Subcutaneous abdominal adipose tissue (tissue), 5 donors: ENCODE measurements around the gene NELL1.

Source experiments
- H3K27ac ChIP-seq: one replicate; pipeline ENCODE4 v1.7.0; 2013; ENCODE audit warnings: low read depth, mild to moderate bottlenecking, inconsistent platforms, low read length, moderate library complexity
- H3K27me3 ChIP-seq, 5 donors: one replicate each; pipeline ENCODE4 v1.7.0; 2013; ENCODE audit warnings: low read length in 5 of 5, inconsistent platforms in 1 of 5; ENCODE audit not compliant: control insufficient read depth in 5 of 5, insufficient read depth in 4 of 5
- H3K36me3 ChIP-seq, 5 donors: one replicate each; pipeline ENCODE4 v1.7.0; 2013; ENCODE audit warnings: low read length in 5 of 5; ENCODE audit not compliant: control insufficient read depth in 5 of 5, insufficient read depth in 5 of 5
- H3K4me1 ChIP-seq, 5 donors: one replicate each; pipeline ENCODE4 v1.7.0; 2013; ENCODE audit warnings: low read length in 5 of 5, mild to moderate bottlenecking in 3 of 5, moderate library complexity in 1 of 5; ENCODE audit not compliant: control insufficient read depth in 5 of 5, insufficient read depth in 5 of 5
- H3K4me3 ChIP-seq, 5 donors: one replicate each; pipeline ENCODE4 v1.7.0; 2013; ENCODE audit warnings: low read length in 5 of 5, low read depth in 1 of 5
- H3K9ac ChIP-seq, 5 donors: one replicate each; pipeline ENCODE4 v1.7.0; 2013; ENCODE audit warnings: low read length in 5 of 5, mild to moderate bottlenecking in 4 of 5, moderate library complexity in 3 of 5
- H3K9me3 ChIP-seq, 5 donors: one replicate each; pipeline ENCODE4 v1.7.0; 2013; ENCODE audit warnings: low read length in 5 of 5; ENCODE audit not compliant: control insufficient read depth in 5 of 5
- donor health status: healthy.
- donor health status: healthy.
- donor health status: healthy.
- donor health status: healthy.
- donor health status: healthy.

The NELL1 gene

GRCh38 chr11:21289686-21290085 is 620.3 kb downstream of the NELL1 start:
- Histone ChIP-seq H3K27me3 (peaks cover 0 to 3% (median 0%) of the 10 kb centered on the region in 5 donors), H3K36me3 (no peaks in the 10 kb centered on the region), H3K4me3 (no peak overlapping the region), H3K4me1 (no peaks in the 10 kb centered on the region), H3K9ac (no peak overlapping the region), H3K9me3 (peaks cover 0 to 13% (median 0%) of the 10 kb centered on the region in 5 donors), H3K27ac (no peak overlapping the region)

GRCh38 chr11:21295508-21295907 is 626.1 kb downstream of the NELL1 start:
- no peak overlapping the region for H3K4me3 ChIP-seq
- no peak overlapping the region for H3K9ac ChIP-seq
- peaks cover 0 to 10% (median 0%) of the 10 kb centered on the region in 5 donors for H3K9me3 ChIP-seq
- H3K27ac ChIP-seq = no peak overlapping the region
- no peaks in the 10 kb centered on the region for H3K36me3 ChIP-seq
- H3K27me3 ChIP-seq = no peaks in the 10 kb centered on the region
- no peaks in the 10 kb centered on the region for H3K4me1 ChIP-seq

DNA sequence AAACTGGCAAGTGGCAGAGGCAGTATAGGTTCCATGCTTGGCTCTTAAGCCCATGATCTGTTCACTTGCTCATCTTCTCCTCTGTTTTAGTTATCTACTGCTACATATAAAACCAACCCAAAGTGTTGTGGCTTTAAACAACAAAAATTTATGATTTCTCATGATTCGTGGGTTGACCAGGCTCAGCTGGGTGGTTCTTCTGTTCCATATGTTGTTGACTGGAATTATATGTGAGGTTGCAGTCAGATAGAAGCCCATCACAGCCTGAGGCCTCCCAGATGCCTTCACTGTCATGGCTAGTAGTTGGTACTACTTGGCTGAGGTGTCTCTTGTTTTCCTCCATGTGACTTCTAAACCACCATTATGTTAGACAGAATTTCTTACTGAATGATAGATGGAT is 632.6 kb downstream of the NELL1 start:
- H3K9ac ChIP-seq = no peak overlapping the region
- peaks cover 0 to 7% (median 6%) of the 10 kb centered on the region in 5 donors for H3K9me3 ChIP-seq
- H3K27ac ChIP-seq = no peak overlapping the region
- H3K4me1 ChIP-seq = no peaks in the 10 kb centered on the region
- H3K27me3 ChIP-seq = no peaks in the 10 kb centered on the region
- H3K36me3 ChIP-seq = no peaks in the 10 kb centered on the region
- H3K4me3 ChIP-seq = no peak overlapping the region

DNA sequence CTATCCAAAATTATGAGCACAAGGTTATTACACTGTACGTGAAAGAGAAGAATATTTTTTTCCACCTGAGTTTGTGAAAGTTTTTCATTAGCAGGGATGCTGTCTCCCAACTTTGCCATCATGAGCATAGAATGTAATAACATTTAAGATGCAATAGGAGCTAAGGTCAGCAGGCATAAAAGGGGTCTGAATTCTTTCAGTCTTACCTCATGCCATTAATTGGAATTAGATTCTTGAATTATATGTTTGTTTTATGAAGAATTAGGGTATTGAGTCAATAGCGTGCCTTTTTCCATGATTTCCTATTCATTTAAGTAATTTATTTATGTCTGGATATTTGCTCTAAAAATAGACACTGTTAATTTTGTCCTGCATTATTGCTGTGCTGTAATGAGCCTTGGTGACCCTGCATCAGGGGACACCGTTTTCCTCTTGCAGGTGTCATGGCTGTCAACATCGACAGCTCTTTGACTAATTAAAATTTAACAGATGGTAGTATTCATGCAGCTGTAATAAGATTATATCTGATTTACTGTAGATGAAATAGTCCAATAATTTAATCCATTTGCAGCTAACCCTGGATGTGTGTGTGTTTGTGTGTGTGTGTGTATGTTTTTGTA is 637.5 kb downstream of the NELL1 start:
- Histone ChIP-seq H3K9ac (no peak overlapping the region), H3K9me3 (peaks cover 0 to 6% (median 4%) of the 10 kb centered on the region in 5 donors), H3K36me3 (no peaks in the 10 kb centered on the region), H3K4me3 (no peak overlapping the region), H3K27me3 (no peaks in the 10 kb centered on the region), H3K27ac (no peak overlapping the region), H3K4me1 (no peaks in the 10 kb centered on the region)

GRCh38 chr11:21307874-21308273 is 638.5 kb downstream of the NELL1 start:
- Histone ChIP-seq H3K4me1 (no peaks in the 10 kb centered on the region), H3K27ac (no peak overlapping the region), H3K36me3 (no peaks in the 10 kb centered on the region), H3K4me3 (no peak overlapping the region), H3K9ac (no peak overlapping the region), H3K27me3 (no peaks in the 10 kb centered on the region), H3K9me3 (no peaks in the 10 kb centered on the region)

- Histone ChIP-seq H3K27ac (no peak overlapping the region), H3K27me3 (no peaks in the 10 kb centered on the region), H3K9me3 (no peaks in the 10 kb centered on the region)
Measured at GRCh38 chr11:21316591-21316990, 647.2 kb downstream of the NELL1 start.

GRCh38 chr11:21321072-21321471 is 651.7 kb downstream of the NELL1 start:
- Histone ChIP-seq H3K27ac (no peak overlapping the region), H3K4me1 (no peaks in the 10 kb centered on the region), H3K4me3 (no peak overlapping the region), H3K9me3 (no peaks in the 10 kb centered on the region), H3K27me3 (no peaks in the 10 kb centered on the region), H3K9ac (no peak overlapping the region), H3K36me3 (no peaks in the 10 kb centered on the region)

More at GRCh38 chr11:21316591-21316990, 647.2 kb downstream of the NELL1 start:
- Histone ChIP-seq H3K4me3 (no peak overlapping the region), H3K4me1 (no peaks in the 10 kb centered on the region), H3K9ac (no peak overlapping the region), H3K36me3 (no peaks in the 10 kb centered on the region)

DNA sequence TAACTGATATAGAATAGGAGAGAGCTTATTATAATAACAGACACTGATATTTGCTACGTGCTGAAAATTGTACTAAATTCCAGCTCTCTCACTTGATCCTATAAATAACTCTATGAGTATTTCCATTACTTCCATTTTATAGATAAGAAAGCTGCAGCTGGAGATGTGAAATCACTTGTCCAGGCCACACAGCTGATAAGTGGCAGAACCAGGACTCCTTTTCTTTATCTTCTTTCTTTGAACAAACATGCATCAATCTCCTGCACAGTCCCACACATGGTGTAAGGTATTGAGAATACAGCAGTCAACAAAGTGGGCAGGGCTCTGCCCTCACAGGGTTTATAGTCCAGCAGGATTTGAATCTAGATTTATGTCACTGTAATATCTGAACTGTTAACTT is 652.1 kb downstream of the NELL1 start:
- Histone ChIP-seq H3K27me3 (no peaks in the 10 kb centered on the region), H3K4me3 (no peak overlapping the region), H3K9me3 (no peaks in the 10 kb centered on the region), H3K4me1 (no peaks in the 10 kb centered on the region), H3K9ac (no peak overlapping the region), H3K36me3 (no peaks in the 10 kb centered on the region), H3K27ac (no peak overlapping the region)

- Histone ChIP-seq H3K36me3 (no peaks in the 10 kb centered on the region), H3K27me3 (no peaks in the 10 kb centered on the region), H3K27ac (no peak overlapping the region), H3K9me3 (no peaks in the 10 kb centered on the region), H3K9ac (no peak overlapping the region), H3K4me3 (no peak overlapping the region), H3K4me1 (no peaks in the 10 kb centered on the region)
Measured at GRCh38 chr11:21323617-21324016, 654.2 kb downstream of the NELL1 start.

GRCh38 chr11:21343204-21343603 is 673.8 kb downstream of the NELL1 start:
- H3K27ac ChIP-seq = no peak overlapping the region
- no peaks in the 10 kb centered on the region for H3K9me3 ChIP-seq
- no peaks in the 10 kb centered on the region for H3K4me1 ChIP-seq

More at GRCh38 chr11:21343204-21343603, 673.8 kb downstream of the NELL1 start:
- Histone ChIP-seq H3K9ac (no peak overlapping the region), H3K4me3 (no peak overlapping the region), H3K27me3 (no peaks in the 10 kb centered on the region), H3K36me3 (no peaks in the 10 kb centered on the region)
